IMR-90 (cell line): ENCODE measurements around the gene WASHC3. TPM values are rescaled to one million over a fixed set of nuclear protein-coding genes. Genes with fewer than 3 reads are reported as not detected.

Experiments
- ATAC-seq: fragments of 200-7000 bp; cut with Tn5 transposase; 2 replicates; pipeline ENCODE4 v1.9.1; 2020; ENCODE audit warnings: low read depth, mild to moderate bottlenecking, moderate library complexity
- BruUV-seq: library from RNA; stranded (reverse); fragments of 400-500 nt; replicated peaks from 2 replicates; lab custom pipeline; 2021; lab: Mats Ljungman, UMichigan
- CTCF ChIA-PET: fragments of 300-600 bp; formaldehyde crosslinking; extraction: SDS; loops from one replicate; lab custom pipeline; 2021; ENCODE audit warnings: antibody characterized with exemption; lab: Yijun Ruan, JAX
- POLR2A ChIA-PET: fragments of 300-600 bp; sonication (Branson Sonifier 250); formaldehyde crosslinking; loops from one replicate; lab custom pipeline; 2022; ENCODE audit warnings: antibody characterized with exemption; ENCODE audit not compliant: unreplicated experiment; lab: Charles Lee
- DNase-seq: peaks from one replicate; pipeline ENCODE4 v3.0.0; 2013
- H2AFZ ChIP-seq: replicated peaks from 2 replicates; pipeline ENCODE3; 2013; ENCODE audit warnings: low read length, mild to moderate bottlenecking; ENCODE audit not compliant: poor library complexity
- H2AK5ac ChIP-seq: 2 replicates; pipeline ENCODE4 v1.6.1; 2013; ENCODE audit warnings: low read depth, low read length, inconsistent platforms
- H2AK9ac ChIP-seq: replicated peaks from 2 replicates; pipeline ENCODE3; 2013; ENCODE audit warnings: mild to moderate bottlenecking, low read depth, low read length, moderate library complexity; ENCODE audit not compliant: poor library complexity
- H2BK120ac ChIP-seq: 2 replicates; pipeline ENCODE4 v1.6.1; 2013; ENCODE audit warnings: low read depth, low read length, inconsistent platforms
- H2BK15ac ChIP-seq: 3 replicates; pipeline ENCODE4 v1.6.1; 2013; ENCODE audit warnings: low read depth, low read length, inconsistent platforms
- H2BK20ac ChIP-seq: 2 replicates; pipeline ENCODE4 v1.6.1; 2013; ENCODE audit warnings: low read depth, mild to moderate bottlenecking, inconsistent platforms, low read length, moderate library complexity
- H2BK5ac ChIP-seq: 2 replicates; pipeline ENCODE4 v1.6.1; 2013; ENCODE audit warnings: mild to moderate bottlenecking, low read depth, low read length, inconsistent platforms; ENCODE audit not compliant: poor library complexity, severe bottlenecking
- H3K14ac ChIP-seq: replicated peaks from 2 replicates; pipeline ENCODE4 v1.6.1; 2013; ENCODE audit warnings: low read depth, low read length, inconsistent platforms
- H3K18ac ChIP-seq: 2 replicates; pipeline ENCODE4 v1.6.1; 2013; ENCODE audit warnings: low read depth, low read length, control low read depth
- H3K23ac ChIP-seq: 2 replicates; pipeline ENCODE4 v1.6.1; 2013; ENCODE audit warnings: low read depth, low read length, inconsistent platforms
- H3K27ac ChIP-seq: 2 replicates; pipeline ENCODE4 v1.5.1; 2013; ENCODE audit warnings: mild to moderate bottlenecking, control low read depth, low read length; ENCODE audit not compliant: insufficient read depth
- H3K27me3 ChIP-seq: 2 replicates; pipeline ENCODE4 v1.6.1; 2013; ENCODE audit warnings: low read length; ENCODE audit not compliant: control insufficient read depth, insufficient read depth
- H3K36me3 ChIP-seq: 2 replicates; pipeline ENCODE4 v1.6.1; 2013; ENCODE audit warnings: low read length, mixed read lengths; ENCODE audit not compliant: control insufficient read depth, insufficient read depth
- H3K4ac ChIP-seq: 2 replicates; pipeline ENCODE4 v1.6.1; 2013; ENCODE audit warnings: low read depth, low read length, inconsistent platforms
- H3K4me1 ChIP-seq: 2 replicates; pipeline ENCODE4 v1.6.1; 2013; ENCODE audit warnings: low read length, mixed read lengths; ENCODE audit not compliant: control insufficient read depth, insufficient read depth
- H3K4me2 ChIP-seq: 2 replicates; pipeline ENCODE4 v1.6.1; 2013; ENCODE audit warnings: low read depth, mild to moderate bottlenecking, control low read depth, low read length, moderate library complexity
- H3K4me3 ChIP-seq: 2 replicates; pipeline ENCODE4 v1.5.1; 2013; ENCODE audit warnings: low read depth, mild to moderate bottlenecking, control low read depth, low read length, moderate library complexity; ENCODE audit not compliant: insufficient read depth
- H3K56ac ChIP-seq: 2 replicates; pipeline ENCODE4 v1.6.1; 2013; ENCODE audit warnings: low read length, inconsistent platforms; ENCODE audit not compliant: insufficient read depth; ENCODE audit errors: extremely low read depth
- H3K79me1 ChIP-seq, 2 experiments: 2 replicates each; pipeline ENCODE4 v1.6.1; 2013; ENCODE audit warnings: low read length in 2 of 2, inconsistent platforms in 1 of 2, low read depth in 1 of 2
- H3K9ac ChIP-seq: 2 replicates; pipeline ENCODE4 v1.6.1; 2013; ENCODE audit warnings: low read depth, low read length, control low read depth
- H3K9me1 ChIP-seq: 2 replicates; pipeline ENCODE4 v1.6.1; 2013; ENCODE audit warnings: low read length, inconsistent platforms; ENCODE audit not compliant: insufficient read depth
- H3K9me3 ChIP-seq: 2 replicates; pipeline ENCODE4 v1.6.1; 2013; ENCODE audit warnings: low read length; ENCODE audit not compliant: control insufficient read depth, insufficient read depth
- H4K20me1 ChIP-seq: 2 replicates; pipeline ENCODE4 v1.6.1; 2013; ENCODE audit warnings: low read length, inconsistent platforms; ENCODE audit not compliant: insufficient read depth
- H4K5ac ChIP-seq: 2 replicates; pipeline ENCODE4 v1.6.1; 2013; ENCODE audit warnings: mild to moderate bottlenecking, low read depth, low read length, control low read depth
- H4K8ac ChIP-seq, 2 experiments: 2 replicates each; pipeline ENCODE4 v1.6.1; 2013; ENCODE audit warnings: low read depth in 2 of 2, low read length in 2 of 2, control low read depth in 1 of 2, inconsistent platforms in 1 of 2
- H4K91ac ChIP-seq: 2 replicates; pipeline ENCODE4 v1.6.1; 2013; ENCODE audit warnings: low read depth, low read length, inconsistent platforms; ENCODE audit not compliant: insufficient read depth
- CEBPB ChIP-seq: IDR thresholded peaks from 2 replicates; pipeline ENCODE4 v1.6.1; 2012; ENCODE audit warnings: low read depth, low read length, improper control_type of control experiment
- FOS ChIP-seq: fragments of 150-350 bp; IDR thresholded peaks from 2 replicates; pipeline ENCODE4 v1.6.1; 2016; ENCODE audit warnings: low read depth, low read length
- MAFK ChIP-seq: IDR thresholded peaks from 2 replicates; pipeline ENCODE4 v1.6.1; 2012; ENCODE audit warnings: low read depth, low read length, improper control_type of control experiment
- MXI1 ChIP-seq: IDR thresholded peaks from 2 replicates; pipeline ENCODE4 v1.6.1; 2012; ENCODE audit warnings: low read depth, mild to moderate bottlenecking, low read length, moderate library complexity, borderline replicate concordance
- NFE2L2 ChIP-seq: fragments of 150-350 bp; IDR thresholded peaks from 2 replicates; pipeline ENCODE4 v1.6.1; 2016; ENCODE audit warnings: low read depth, mild to moderate bottlenecking, low read length
- RAD21 ChIP-seq: IDR thresholded peaks from 2 replicates; pipeline ENCODE4 v1.6.1; 2012; ENCODE audit warnings: low read length, improper control_type of control experiment
- RCOR1 ChIP-seq: IDR thresholded peaks from 2 replicates; pipeline ENCODE4 v1.6.1; 2012; ENCODE audit warnings: mild to moderate bottlenecking, low read length, improper control_type of control experiment; ENCODE audit not compliant: insufficient replicate concordance
- SMC3 ChIP-seq: fragments of 150-350 bp; IDR thresholded peaks from 2 replicates; pipeline ENCODE4 v1.6.1; 2016; ENCODE audit warnings: low read depth, mild to moderate bottlenecking, antibody characterized with exemption, low read length, moderate library complexity
- WGBS, 2 experiments: methylation state at CpG; one replicate each; pipeline versions ENCODE4 v1.1.5 to v1.1.7; 2013; ENCODE audit warnings: missing lambda C conversion rate in 2 of 2; ENCODE audit not compliant: insufficient read length in 1 of 2; ENCODE audit errors: extremely low coverage in 2 of 2; 5-methylcytosine and 5-hydroxymethylcytosine counted together
- dilution Hi-C: fragments of 300-500 bp; cut with HindIII; formaldehyde crosslinking; loops from one replicate; pipeline ENCODE4 v1.14.3; 2018; ENCODE audit warnings: low sequenced_read_pairs; ENCODE audit not compliant: unreplicated experiment
- in situ Hi-C: fragments of 300-500 bp; cut with MboI; formaldehyde crosslinking; loops from 3 replicates; pipeline ENCODE4 v1.14.3; 2019; ENCODE audit warnings: low sequenced_read_pairs, inconsistent platforms, mixed read lengths
- intact Hi-C: fragments of 100-400 bp; cut with micrococcal nuclease; formaldehyde crosslinking; loops from 2 replicates; pipeline ENCODE4 v1.10.0; 2022
- polyA plus RNA-seq, 3 experiments: library from polyadenylated mRNA; depleted of rRNA; stranded (reverse); fragments of >200 nt; gene quantifications; 2 replicates each; pipeline ENCODE4 v1.2.3, GENCODE V29; 2012; ENCODE audit warnings: low replicate concordance in 1 of 3
- total RNA-seq: library from RNA; depleted of rRNA; stranded (reverse); fragments of >200 nt; gene quantifications from 2 replicates; pipeline ENCODE4 v1.2.3, GENCODE V29; 2012
- TF ChIP-seq, protein P1 (sequence below): conservative IDR thresholded peaks from 2 replicates; pipeline ENCODE4 v1.5.1; 2012; ENCODE audit warnings: mild to moderate bottlenecking, low read depth, low read length, improper control_type of control experiment
- TF ChIP-seq, protein P2 (sequence below): fragments of 150-350 bp; IDR thresholded peaks from 2 replicates; pipeline ENCODE4 v1.6.1; 2017; ENCODE audit warnings: mild to moderate bottlenecking, antibody characterized with exemption, low read length, low read depth

WASHC3 gene
- total and polyA plus RNA-seq, 2 of the 4 experiments (the other 2 are of a cell fraction), result 54.8 to 87.1 TPM

DNA sequence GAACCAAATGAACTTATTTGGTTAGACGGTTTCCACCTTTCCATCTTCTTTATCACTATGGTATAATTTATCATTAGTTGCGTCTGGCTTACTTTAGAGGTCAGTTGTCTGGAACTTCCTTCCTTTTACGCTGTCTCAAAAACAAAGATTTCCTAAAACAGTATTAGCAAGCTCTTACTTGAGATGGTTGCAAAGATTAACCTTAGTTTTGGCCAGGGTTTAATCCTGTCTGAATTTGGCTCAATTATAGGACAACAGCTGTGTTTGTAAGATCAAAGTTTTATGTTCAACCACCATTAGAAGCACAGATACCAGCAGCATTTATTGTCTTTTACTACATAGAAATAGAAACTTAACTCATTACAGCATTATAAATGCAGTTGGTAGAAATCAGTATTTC, 7.9 kb upstream of the WASHC3 start:
- no peak overlapping the region for H3K4me3 ChIP-seq
- TF ChIP-seq MXI1 (no peak), NFE2L2 (no peak), RAD21 (no peak), CEBPB (no peak), SMC3 (no peak), MAFK (no peak), RCOR1 (no peak), FOS (no peak)
- TF ChIP-seq, protein P1, sequence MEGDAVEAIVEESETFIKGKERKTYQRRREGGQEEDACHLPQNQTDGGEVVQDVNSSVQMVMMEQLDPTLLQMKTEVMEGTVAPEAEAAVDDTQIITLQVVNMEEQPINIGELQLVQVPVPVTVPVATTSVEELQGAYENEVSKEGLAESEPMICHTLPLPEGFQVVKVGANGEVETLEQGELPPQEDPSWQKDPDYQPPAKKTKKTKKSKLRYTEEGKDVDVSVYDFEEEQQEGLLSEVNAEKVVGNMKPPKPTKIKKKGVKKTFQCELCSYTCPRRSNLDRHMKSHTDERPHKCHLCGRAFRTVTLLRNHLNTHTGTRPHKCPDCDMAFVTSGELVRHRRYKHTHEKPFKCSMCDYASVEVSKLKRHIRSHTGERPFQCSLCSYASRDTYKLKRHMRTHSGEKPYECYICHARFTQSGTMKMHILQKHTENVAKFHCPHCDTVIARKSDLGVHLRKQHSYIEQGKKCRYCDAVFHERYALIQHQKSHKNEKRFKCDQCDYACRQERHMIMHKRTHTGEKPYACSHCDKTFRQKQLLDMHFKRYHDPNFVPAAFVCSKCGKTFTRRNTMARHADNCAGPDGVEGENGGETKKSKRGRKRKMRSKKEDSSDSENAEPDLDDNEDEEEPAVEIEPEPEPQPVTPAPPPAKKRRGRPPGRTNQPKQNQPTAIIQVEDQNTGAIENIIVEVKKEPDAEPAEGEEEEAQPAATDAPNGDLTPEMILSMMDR, result no peak
- TF ChIP-seq, protein P2, sequence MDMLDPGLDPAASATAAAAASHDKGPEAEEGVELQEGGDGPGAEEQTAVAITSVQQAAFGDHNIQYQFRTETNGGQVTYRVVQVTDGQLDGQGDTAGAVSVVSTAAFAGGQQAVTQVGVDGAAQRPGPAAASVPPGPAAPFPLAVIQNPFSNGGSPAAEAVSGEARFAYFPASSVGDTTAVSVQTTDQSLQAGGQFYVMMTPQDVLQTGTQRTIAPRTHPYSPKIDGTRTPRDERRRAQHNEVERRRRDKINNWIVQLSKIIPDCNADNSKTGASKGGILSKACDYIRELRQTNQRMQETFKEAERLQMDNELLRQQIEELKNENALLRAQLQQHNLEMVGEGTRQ, result no peak
- ATAC-seq, result no peak
- H4K8ac ChIP-seq, result no peak overlapping the region
- H4K20me1 ChIP-seq, result no peaks in the 10 kb centered on the region
- no peak overlapping the region for H3K56ac ChIP-seq
- H2AK5ac ChIP-seq, result no peak overlapping the region
- H3K9me3 ChIP-seq, result no peaks in the 10 kb centered on the region
- no CpG with 5 or more reads among the region's 3 CpGs for WGBS, 2 experiments
- H3K4me2 ChIP-seq, result no peak overlapping the region
- DNase-seq, result no peak
- no peak overlapping the region for H4K5ac ChIP-seq
- no peaks in the 10 kb centered on the region for H3K79me1 ChIP-seq
- H3K9me1 ChIP-seq, result no peaks in the 10 kb centered on the region
- H2AFZ ChIP-seq, result no peak overlapping the region
- no peak overlapping the region for H2BK120ac ChIP-seq
- no peak overlapping the region for H2BK5ac ChIP-seq
- in situ Hi-C loops, result no loop called here
- H3K14ac ChIP-seq, result no peak overlapping the region
- BruUV-seq, result no TSS peak
- no peak overlapping the region for H2AK9ac ChIP-seq
- POLR2A ChIA-PET, result no interaction called here
- no peak overlapping the region for H2BK20ac ChIP-seq
- H3K27ac ChIP-seq, result no peak overlapping the region
- intact Hi-C loops, result no loop called here
- no peaks in the 10 kb centered on the region for H3K36me3 ChIP-seq
- no peak overlapping the region for H3K4ac ChIP-seq
- H3K18ac ChIP-seq, result no peak overlapping the region
- H3K23ac ChIP-seq, result no peak overlapping the region
- H3K9ac ChIP-seq, result no peak overlapping the region
- no peaks in the 10 kb centered on the region for H3K27me3 ChIP-seq
- CTCF ChIA-PET, result no interaction called here
- H2BK15ac ChIP-seq, result no peak overlapping the region
- no peaks in the 10 kb centered on the region for H3K4me1 ChIP-seq
- dilution Hi-C loops, result no loop called here
- H4K91ac ChIP-seq, result no peak overlapping the region
